Lower leg skin (tissue), 4 donors: ENCODE data around the gene XPNPEP3. TPM values are rescaled to one million over a fixed set of nuclear protein-coding genes. Genes with fewer than 3 reads are reported as not detected.
A peak's percentile ranks its signal among the peaks of the same experiment; 100 is the strongest.

Experiments
- DNase-seq, 2 donors: peaks; one replicate each; pipeline ENCODE4 v3.0.0-alpha.2; 2019; ENCODE audit warnings: low spot score in 2 of 2
- H3K4me3 ChIP-seq: fragments of 200-600 bp; sonication (generic); 2 replicates; pipeline ENCODE4 v1.5.1; 2017; ENCODE audit warnings: mild to moderate bottlenecking, low read depth; ENCODE audit not compliant: poor library complexity, severe bottlenecking
- CTCF ChIP-seq, 3 donors: fragments of 450-650 bp; IDR thresholded peaks; one replicate each; pipeline ENCODE4 v1.5.1; 2016; ENCODE audit warnings: antibody characterized with exemption in 3 of 3, mild to moderate bottlenecking in 3 of 3, moderate library complexity in 2 of 3
- POLR2A ChIP-seq, 2 donors: fragments of 450-650 bp; IDR thresholded peaks; one replicate each; pipeline ENCODE4 v1.6.1; 2016 to 2017; ENCODE audit warnings: antibody characterized with exemption in 2 of 2, mild to moderate bottlenecking in 1 of 2, moderate library complexity in 1 of 2
- WGBS, 2 donors: methylation state at CpG; one replicate each; pipeline ENCODE4 v1.1.5; 2018; 5-methylcytosine and 5-hydroxymethylcytosine counted together
- intact Hi-C: fragments of 100-400 bp; cut with DNase I; formaldehyde crosslinking; loops from one replicate; pipeline ENCODE4 v1.15.0; 2023; ENCODE audit warnings: low total_unique reads
- total RNA-seq, 4 donors: library from RNA; depleted of rRNA; stranded (reverse); fragments of >200 nt; gene quantifications; one replicate each; pipeline ENCODE4 v1.1.0, GENCODE V29; 2016

The XPNPEP3 gene
- total RNA-seq, 4 donors from 2014 or later, result 8.7 to 11.2 (median 10.6) TPM

DNA sequence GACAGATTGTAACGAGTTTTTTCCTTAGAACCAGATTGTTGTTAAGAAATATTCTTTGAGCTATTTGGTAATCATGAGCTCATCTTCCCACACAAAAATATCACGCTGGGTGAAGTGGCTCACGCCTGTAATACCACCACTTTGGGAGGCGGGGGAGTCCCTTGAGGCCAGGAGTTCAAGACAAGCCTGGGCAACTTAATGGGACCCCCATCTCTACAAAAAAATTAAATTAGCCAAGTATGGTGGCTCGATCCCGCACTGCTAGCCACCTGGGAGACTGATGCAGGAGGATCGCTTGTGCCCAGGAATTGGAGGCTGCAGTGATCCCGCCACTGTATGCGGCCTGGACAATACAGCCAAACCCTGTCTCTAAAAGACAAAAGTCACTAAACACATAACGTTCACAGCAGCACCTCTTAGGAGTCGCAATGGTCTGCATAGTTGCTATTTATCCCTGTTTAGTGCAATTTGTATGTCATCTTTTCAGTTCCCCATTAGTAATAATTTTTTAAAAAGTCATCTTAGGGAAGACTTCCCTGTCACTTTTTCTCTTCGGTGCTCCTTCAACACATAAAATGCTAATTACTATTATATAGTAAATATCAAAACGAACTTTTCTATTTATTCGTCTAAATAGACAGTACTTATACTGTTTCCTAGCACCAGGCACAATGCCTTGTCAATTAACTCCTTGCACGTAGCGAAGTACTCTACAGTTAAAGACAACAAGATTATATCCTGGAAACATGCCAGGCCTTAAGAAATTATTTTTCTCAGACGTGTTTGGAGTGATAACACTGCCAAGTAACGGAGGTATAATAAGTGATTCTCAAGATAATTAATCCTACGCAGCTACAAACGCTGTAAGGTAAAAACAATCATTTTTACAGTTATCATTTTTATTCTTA is 1.6 kb upstream of the XPNPEP3 start:
- TF ChIP-seq POLR2A (IDR thresholded peaks at IDR 0.05), result no peak
- TF ChIP-seq CTCF (IDR thresholded peaks at IDR 0.05), result no peak
- peak overlapping the region; percentile 97 for H3K4me3 ChIP-seq
- peak in 1 of 2 donors; percentile 26 for DNase-seq
- WGBS, 2 donors, result 24 to 26% methylated on average over 20 of the region's 20 CpGs
- intact Hi-C loops, result no loop called here

- WGBS, 2 donors, result 0 to 1% methylated on average over 22 to 29 of the region's 29 CpGs
- no peak for DNase-seq
- intact Hi-C loops, result no loop called here
- H3K4me3 ChIP-seq, result peak overlapping the region; percentile 97
- TF ChIP-seq CTCF (IDR thresholded peaks at IDR 0.05) (no peak), POLR2A (IDR thresholded peaks at IDR 0.05) (no peak)
Observed at GRCh38 chr22:40855979-40856512, 902 bp upstream of the XPNPEP3 start.

DNA sequence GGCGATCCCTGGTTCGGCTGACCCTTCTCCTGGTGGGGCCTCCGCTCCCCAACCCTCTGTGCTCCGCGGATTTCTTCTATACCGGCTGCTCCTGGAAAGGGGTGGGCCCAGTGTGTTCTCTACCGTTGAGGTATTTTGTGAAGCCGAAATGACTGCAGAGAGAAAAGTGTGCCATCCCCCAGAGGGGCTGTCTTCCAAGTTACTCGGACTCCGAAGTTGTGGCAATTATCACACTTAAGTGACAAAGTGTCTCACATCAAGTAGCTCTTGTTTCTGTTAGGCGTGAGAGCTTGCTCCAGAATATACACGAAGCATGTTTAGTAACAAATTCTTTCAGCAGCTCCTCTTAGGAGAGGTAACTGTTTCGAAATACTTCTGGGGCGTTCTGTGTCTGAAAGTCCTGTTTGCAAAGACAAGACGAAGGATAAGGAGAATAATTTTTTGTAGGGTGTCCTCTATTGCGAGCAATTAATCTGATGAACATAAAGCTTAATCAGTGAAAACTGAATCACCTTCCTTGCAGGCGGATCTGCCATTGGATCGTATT is 434 bp downstream of the XPNPEP3 start:
- no peak for DNase-seq
- H3K4me3 ChIP-seq, result peak overlapping the region; percentile 97
- intact Hi-C loops, result no loop called here
- WGBS, 2 donors, result 1 to 3% methylated on average over 18 of the region's 18 CpGs
- no peak for TF ChIP-seq CTCF (IDR thresholded peaks at IDR 0.05)
- TF ChIP-seq POLR2A (IDR thresholded peaks at IDR 0.05), result no peak

DNA sequence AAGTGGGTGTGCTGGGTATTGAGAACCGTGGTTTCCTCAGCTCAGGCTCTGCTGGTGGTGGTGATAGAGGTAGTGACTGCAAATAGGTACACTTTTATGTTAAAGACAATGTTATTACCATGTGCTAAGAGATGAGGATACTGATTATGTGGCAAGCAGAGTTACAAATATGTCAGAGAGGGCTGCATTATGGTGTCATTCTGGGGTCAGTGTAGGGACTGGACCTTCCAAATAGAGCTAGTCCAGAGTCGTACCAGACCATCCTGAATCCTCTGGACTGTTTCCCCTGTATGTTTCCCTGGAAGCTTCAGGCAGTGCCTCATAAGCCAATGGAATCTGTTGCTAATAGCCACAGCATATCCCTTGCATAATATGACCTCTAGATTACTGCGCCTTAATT is 5.1 kb downstream of the XPNPEP3 start, which contains the start of gene DNAJB7:
DNAJB7 (minus strand) TSS at position 101 of the 400 bp plus-strand sequence. CDS start 119 bp downstream, outside the sequence.
- TF ChIP-seq CTCF (IDR thresholded peaks at IDR 0.05), result no peak
- TF ChIP-seq POLR2A (IDR thresholded peaks at IDR 0.05), result no peak
- intact Hi-C loops, result no loop called here
- no peak for DNase-seq
- no peak within 1 kb of the TSS for H3K4me3 ChIP-seq
- 90% methylated on average over 3 of the region's 3 CpGs for WGBS, 2 donors

GRCh38 chr22:40862537-40862936 is 5.6 kb downstream of the XPNPEP3 start:
- WGBS, 2 donors, result 95 to 98% methylated on average over 2 of the region's 2 CpGs
- no peak overlapping the region for H3K4me3 ChIP-seq
- no peak for TF ChIP-seq CTCF (IDR thresholded peaks at IDR 0.05)
- intact Hi-C loops, result no loop called here
- DNase-seq, result no peak
